Lower leg skin (tissue), 3 donors: ENCODE measurements around the gene SPRR2B.

Experiments
- POLR2A ChIP-seq, 2 donors: fragments of 450-650 bp; IDR thresholded peaks; one replicate each; pipeline ENCODE4 v1.6.1; 2016 to 2017; ENCODE audit warnings: antibody characterized with exemption in 2 of 2, mild to moderate bottlenecking in 1 of 2, moderate library complexity in 1 of 2
- TF ChIP-seq, protein P1 (sequence below), 3 donors: fragments of 450-650 bp; IDR thresholded peaks; one replicate each; pipeline ENCODE4 v1.5.1; 2016; ENCODE audit warnings: antibody characterized with exemption in 3 of 3, mild to moderate bottlenecking in 3 of 3, moderate library complexity in 2 of 3

DNA sequence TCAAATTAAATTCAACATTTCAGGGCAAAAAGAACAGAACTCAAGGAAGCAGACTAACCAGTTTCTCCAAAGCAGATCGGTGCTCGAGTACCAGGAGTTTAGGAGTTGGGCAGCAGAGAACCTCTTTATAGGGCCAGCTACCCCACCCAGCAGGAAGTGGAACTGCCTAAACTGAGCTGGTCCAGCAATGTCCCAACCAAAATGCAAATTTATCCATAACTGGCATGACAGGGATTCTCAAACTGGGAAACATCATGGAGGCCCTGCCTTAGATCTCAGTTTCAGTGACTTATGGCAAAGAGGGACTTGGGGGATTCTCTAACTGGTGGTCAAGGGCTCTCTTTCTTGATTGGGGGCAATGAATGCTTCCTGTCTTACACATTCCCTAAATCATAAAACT lies at the start of gene SPRR2B:
- TF ChIP-seq, protein P1, sequence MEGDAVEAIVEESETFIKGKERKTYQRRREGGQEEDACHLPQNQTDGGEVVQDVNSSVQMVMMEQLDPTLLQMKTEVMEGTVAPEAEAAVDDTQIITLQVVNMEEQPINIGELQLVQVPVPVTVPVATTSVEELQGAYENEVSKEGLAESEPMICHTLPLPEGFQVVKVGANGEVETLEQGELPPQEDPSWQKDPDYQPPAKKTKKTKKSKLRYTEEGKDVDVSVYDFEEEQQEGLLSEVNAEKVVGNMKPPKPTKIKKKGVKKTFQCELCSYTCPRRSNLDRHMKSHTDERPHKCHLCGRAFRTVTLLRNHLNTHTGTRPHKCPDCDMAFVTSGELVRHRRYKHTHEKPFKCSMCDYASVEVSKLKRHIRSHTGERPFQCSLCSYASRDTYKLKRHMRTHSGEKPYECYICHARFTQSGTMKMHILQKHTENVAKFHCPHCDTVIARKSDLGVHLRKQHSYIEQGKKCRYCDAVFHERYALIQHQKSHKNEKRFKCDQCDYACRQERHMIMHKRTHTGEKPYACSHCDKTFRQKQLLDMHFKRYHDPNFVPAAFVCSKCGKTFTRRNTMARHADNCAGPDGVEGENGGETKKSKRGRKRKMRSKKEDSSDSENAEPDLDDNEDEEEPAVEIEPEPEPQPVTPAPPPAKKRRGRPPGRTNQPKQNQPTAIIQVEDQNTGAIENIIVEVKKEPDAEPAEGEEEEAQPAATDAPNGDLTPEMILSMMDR (IDR thresholded peaks at IDR 0.05): no peak
- no peak for TF ChIP-seq POLR2A (IDR thresholded peaks at IDR 0.05)
